ENCODE results near the gene NELFB. TPM values are rescaled to one million over a fixed set of nuclear protein-coding genes. Genes with fewer than 3 reads are reported as not detected.
A peak's percentile ranks its signal among the peaks of the same experiment; 100 is the strongest.

The NELFB gene
- total and polyA plus RNA-seq, 9 of the 15 experiments (the other 6 are each of a cell fraction or from before 2014, with no cell fraction given) = 0.24 to 84.0 (median 29.7) TPM

DNA sequence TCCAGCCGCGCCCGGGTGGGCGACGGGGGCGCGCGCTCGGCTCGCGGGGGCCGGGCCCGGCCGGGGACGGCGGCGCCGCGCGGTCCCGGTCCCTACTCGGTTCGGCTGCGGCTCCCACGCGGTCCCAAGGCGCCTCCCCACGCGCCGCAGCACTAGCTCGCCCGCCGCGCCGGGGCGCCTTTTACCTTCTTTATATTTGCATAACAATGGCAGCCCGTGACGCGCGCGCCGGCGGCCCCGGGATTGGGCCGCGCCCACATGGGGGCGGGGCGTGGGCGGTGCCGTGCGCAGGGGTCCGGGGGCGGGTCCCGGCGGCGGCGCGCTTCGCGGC is 47.0 kb downstream of the NELFB start, which contains the start of gene NRARP (continued):
- peak; percentile 29; the same call in 1 of the 2 replicates for TF ChIP-seq EGR1 (conservative IDR thresholded peaks at IDR 0.05)
- no peak for TF ChIP-seq JUND (IDR thresholded peaks at IDR 0.05; ENCODE audit: borderline replicate concordance, low read depth, low read length)
- no peak for TF ChIP-seq JUND (tag; IDR thresholded peaks at IDR 0.05; ENCODE audit: borderline replicate concordance, low read depth, low read length)
- no peak for TF ChIP-seq RBM34 (IDR thresholded peaks at IDR 0.05; ENCODE audit: borderline replicate concordance, insufficient read depth, low read length)
- no peak for TF ChIP-seq ARHGAP35 (IDR thresholded peaks at IDR 0.05; ENCODE audit: partially characterized antibody)
- TF ChIP-seq ZNF197 (CRISPR knock-in tag; IDR thresholded peaks at IDR 0.05; ENCODE audit: low read depth) = no peak
- no peak for TF ChIP-seq SMAD2 (IDR thresholded peaks at IDR 0.05; ENCODE audit: low read depth, low read length)
- TF ChIP-seq RBM39 (optimal IDR thresholded peaks at IDR 0.05; ENCODE audit: low read depth, low read length) = no peak
- no peak for TF ChIP-seq SREBF1 (IDR thresholded peaks at IDR 0.05; ENCODE audit: borderline replicate concordance, low read depth, low read length)
- no peak for TF ChIP-seq FOXK2 (conservative IDR thresholded peaks at IDR 0.05 in 1 of 2, IDR thresholded peaks at IDR 0.05 in 1 of 2; ENCODE audit: low read depth in 2 of 2)
- TF ChIP-seq, protein P1, sequence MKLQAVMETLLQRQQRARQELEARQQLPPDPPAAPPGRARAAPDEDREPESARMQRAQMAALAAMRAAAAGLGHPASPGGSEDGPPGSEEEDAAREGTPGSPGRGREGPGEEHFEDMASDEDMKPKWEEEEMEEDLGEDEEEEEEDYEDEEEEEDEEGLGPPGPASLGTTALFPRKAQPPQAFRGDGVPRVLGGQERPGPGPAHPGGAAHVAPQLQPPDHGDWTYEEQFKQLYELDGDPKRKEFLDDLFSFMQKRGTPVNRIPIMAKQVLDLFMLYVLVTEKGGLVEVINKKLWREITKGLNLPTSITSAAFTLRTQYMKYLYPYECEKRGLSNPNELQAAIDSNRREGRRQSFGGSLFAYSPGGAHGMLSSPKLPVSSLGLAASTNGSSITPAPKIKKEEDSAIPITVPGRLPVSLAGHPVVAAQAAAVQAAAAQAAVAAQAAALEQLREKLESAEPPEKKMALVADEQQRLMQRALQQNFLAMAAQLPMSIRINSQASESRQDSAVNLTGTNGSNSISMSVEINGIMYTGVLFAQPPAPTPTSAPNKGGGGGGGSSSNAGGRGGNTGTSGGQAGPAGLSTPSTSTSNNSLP (IDR thresholded peaks at IDR 0.05; ENCODE audit: borderline replicate concordance, low read depth, low read length) = no peak
- TF ChIP-seq SOX6 (IDR thresholded peaks at IDR 0.05) = peak; percentile 98
- TF ChIP-seq ZNF146 (CRISPR knock-in tag; IDR thresholded peaks at IDR 0.05; ENCODE audit: unreplicated experiment) = no peak
- TF ChIP-seq NONO (IDR thresholded peaks at IDR 0.05; ENCODE audit: low read depth in 2 of 2, low read length in 1 of 2) = peak in 1 of 2 experiments; percentile 69; a peak in 3 of 4 replicates
- TF ChIP-seq, protein P2, sequence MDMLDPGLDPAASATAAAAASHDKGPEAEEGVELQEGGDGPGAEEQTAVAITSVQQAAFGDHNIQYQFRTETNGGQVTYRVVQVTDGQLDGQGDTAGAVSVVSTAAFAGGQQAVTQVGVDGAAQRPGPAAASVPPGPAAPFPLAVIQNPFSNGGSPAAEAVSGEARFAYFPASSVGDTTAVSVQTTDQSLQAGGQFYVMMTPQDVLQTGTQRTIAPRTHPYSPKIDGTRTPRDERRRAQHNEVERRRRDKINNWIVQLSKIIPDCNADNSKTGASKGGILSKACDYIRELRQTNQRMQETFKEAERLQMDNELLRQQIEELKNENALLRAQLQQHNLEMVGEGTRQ (CRISPR knock-in tag; IDR thresholded peaks at IDR 0.05) = no peak
- peak; percentile 74 for TF ChIP-seq CREM (IDR thresholded peaks at IDR 0.05; ENCODE audit: low read depth)
- no peak for TF ChIP-seq CBFB (CRISPR knock-in tag; IDR thresholded peaks at IDR 0.05)
- TF ChIP-seq, protein P3, sequence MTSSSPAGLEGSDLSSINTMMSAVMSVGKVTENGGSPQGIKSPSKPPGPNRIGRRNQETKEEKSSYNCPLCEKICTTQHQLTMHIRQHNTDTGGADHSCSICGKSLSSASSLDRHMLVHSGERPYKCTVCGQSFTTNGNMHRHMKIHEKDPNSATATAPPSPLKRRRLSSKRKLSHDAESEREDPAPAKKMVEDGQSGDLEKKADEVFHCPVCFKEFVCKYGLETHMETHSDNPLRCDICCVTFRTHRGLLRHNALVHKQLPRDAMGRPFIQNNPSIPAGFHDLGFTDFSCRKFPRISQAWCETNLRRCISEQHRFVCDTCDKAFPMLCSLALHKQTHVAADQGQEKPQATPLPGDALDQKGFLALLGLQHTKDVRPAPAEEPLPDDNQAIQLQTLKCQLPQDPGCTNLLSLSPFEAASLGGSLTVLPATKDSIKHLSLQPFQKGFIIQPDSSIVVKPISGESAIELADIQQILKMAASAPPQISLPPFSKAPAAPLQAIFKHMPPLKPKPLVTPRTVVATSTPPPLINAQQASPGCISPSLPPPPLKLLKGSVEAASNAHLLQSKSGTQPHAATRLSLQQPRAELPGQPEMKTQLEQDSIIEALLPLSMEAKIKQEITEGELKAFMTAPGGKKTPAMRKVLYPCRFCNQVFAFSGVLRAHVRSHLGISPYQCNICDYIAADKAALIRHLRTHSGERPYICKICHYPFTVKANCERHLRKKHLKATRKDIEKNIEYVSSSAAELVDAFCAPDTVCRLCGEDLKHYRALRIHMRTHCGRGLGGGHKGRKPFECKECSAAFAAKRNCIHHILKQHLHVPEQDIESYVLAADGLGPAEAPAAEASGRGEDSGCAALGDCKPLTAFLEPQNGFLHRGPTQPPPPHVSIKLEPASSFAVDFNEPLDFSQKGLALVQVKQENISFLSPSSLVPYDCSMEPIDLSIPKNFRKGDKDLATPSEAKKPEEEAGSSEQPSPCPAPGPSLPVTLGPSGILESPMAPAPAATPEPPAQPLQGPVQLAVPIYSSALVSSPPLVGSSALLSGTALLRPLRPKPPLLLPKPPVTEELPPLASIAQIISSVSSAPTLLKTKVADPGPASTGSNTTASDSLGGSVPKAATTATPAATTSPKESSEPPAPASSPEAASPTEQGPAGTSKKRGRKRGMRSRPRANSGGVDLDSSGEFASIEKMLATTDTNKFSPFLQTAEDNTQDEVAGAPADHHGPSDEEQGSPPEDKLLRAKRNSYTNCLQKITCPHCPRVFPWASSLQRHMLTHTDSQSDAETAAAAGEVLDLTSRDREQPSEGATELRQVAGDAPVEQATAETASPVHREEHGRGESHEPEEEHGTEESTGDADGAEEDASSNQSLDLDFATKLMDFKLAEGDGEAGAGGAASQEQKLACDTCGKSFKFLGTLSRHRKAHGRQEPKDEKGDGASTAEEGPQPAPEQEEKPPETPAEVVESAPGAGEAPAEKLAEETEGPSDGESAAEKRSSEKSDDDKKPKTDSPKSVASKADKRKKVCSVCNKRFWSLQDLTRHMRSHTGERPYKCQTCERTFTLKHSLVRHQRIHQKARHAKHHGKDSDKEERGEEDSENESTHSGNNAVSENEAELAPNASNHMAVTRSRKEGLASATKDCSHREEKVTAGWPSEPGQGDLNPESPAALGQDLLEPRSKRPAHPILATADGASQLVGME (CRISPR knock-in tag; IDR thresholded peaks at IDR 0.05) = no peak
- TF ChIP-seq SAFB (IDR thresholded peaks at IDR 0.05; ENCODE audit: borderline replicate concordance, low read depth, low read length) = no peak
- TF ChIP-seq NFYB (IDR thresholded peaks at IDR 0.05; ENCODE audit: extremely low read depth, insufficient read length) = peak; percentile 8
- no peak for TF ChIP-seq CCAR2 (IDR thresholded peaks at IDR 0.05; ENCODE audit: low read depth, low read length)
- TF ChIP-seq SIN3A (IDR thresholded peaks at IDR 0.05; ENCODE audit: borderline replicate concordance in 2 of 2, control insufficient read depth in 1 of 2, low read depth in 2 of 2, low read length in 2 of 2) = peak in 1 of 2 experiments; percentile 65; a peak in 2 of 4 replicates
